GM10248 (cell line): ENCODE data around the gene TRDN.

ENCODE experiments used
- CTCF ChIA-PET: fragments of 300-600 bp; sonication (Branson Sonifier 250); formaldehyde crosslinking; extraction: SDS; loops from one replicate; lab custom pipeline; 2021; ENCODE audit warnings: antibody characterized with exemption; lab: Yijun Ruan, JAX
- POLR2A ChIA-PET: fragments of 350-650 bp; sonication (Branson Sonifier 250); formaldehyde crosslinking; extraction: SDS; loops from one replicate; lab custom pipeline; 2020; ENCODE audit warnings: antibody characterized with exemption; lab: Yijun Ruan, JAX
- DNase-seq: peaks from one replicate; pipeline ENCODE4 v3.0.0; 2012; ENCODE audit errors: extremely low spot score
- TF ChIP-seq, protein P1 (sequence below): IDR thresholded peaks from 2 replicates; pipeline ENCODE4 v1.5.1; 2012; ENCODE audit warnings: mild to moderate bottlenecking, low read depth; ENCODE audit errors: extremely low read depth, missing control alignments, control extremely low read depth

The TRDN gene

DNA sequence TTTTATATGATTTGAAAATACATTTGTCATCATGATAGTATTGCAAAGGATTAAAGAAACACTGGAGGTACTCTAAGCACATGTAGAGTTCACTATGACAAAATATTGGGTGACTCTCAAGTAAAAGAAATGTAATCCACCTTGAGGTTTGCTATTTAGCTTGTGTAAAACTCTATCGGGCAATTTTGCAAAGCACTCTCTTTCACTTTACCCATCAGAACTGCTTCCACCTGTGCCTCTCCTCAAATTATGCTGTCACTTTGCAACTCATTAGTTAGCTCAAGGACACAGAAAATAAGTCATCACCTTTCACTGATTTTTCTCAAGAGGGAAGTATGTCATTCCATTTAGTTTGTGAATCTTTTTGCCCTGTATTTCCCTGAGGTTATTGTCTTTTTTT, 14.0 kb downstream of the TRDN start:
- ChIA-PET CTCF (no interaction called here), POLR2A (no interaction called here)
- no peak for DNase-seq
- TF ChIP-seq, protein P1, sequence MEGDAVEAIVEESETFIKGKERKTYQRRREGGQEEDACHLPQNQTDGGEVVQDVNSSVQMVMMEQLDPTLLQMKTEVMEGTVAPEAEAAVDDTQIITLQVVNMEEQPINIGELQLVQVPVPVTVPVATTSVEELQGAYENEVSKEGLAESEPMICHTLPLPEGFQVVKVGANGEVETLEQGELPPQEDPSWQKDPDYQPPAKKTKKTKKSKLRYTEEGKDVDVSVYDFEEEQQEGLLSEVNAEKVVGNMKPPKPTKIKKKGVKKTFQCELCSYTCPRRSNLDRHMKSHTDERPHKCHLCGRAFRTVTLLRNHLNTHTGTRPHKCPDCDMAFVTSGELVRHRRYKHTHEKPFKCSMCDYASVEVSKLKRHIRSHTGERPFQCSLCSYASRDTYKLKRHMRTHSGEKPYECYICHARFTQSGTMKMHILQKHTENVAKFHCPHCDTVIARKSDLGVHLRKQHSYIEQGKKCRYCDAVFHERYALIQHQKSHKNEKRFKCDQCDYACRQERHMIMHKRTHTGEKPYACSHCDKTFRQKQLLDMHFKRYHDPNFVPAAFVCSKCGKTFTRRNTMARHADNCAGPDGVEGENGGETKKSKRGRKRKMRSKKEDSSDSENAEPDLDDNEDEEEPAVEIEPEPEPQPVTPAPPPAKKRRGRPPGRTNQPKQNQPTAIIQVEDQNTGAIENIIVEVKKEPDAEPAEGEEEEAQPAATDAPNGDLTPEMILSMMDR = no peak

- ChIA-PET POLR2A (no interaction called here), CTCF (no interaction called here)
- TF ChIP-seq, protein P1 = no peak
- DNase-seq = no peak
Observed at GRCh38 chr6:123619156-123619555, 17.6 kb downstream of the TRDN start.

- ChIA-PET POLR2A (no interaction called here), CTCF (interaction anchor here (0.7 kb wide), 1 partner anchor 10 kb away, joined by 3 read pairs; no protein-coding TSS in a partner anchor)
- TF ChIP-seq, protein P1 = no peak
- no peak for DNase-seq
Observed at GRCh38 chr6:123616942-123617341, 19.8 kb downstream of the TRDN start.

- POLR2A ChIA-PET = no interaction called here
- no peak for DNase-seq
- CTCF ChIA-PET = interaction anchor here (0.7 to 1.3 kb wide), 3 partner anchors 11 to 83 kb away, joined by 3 to 5 read pairs (median 4); no protein-coding TSS in a partner anchor
Observed at GRCh38 chr6:123616016-123616415, 20.7 kb downstream of the TRDN start.

GRCh38 chr6:123610779-123611178, 26.0 kb downstream of the TRDN start:
- DNase-seq = no peak
- ChIA-PET POLR2A (no interaction called here), CTCF (no interaction called here)
- TF ChIP-seq, protein P1 = no peak

More at GRCh38 chr6:123616016-123616415, 20.7 kb downstream of the TRDN start:
- TF ChIP-seq, protein P1 = no peak

DNA sequence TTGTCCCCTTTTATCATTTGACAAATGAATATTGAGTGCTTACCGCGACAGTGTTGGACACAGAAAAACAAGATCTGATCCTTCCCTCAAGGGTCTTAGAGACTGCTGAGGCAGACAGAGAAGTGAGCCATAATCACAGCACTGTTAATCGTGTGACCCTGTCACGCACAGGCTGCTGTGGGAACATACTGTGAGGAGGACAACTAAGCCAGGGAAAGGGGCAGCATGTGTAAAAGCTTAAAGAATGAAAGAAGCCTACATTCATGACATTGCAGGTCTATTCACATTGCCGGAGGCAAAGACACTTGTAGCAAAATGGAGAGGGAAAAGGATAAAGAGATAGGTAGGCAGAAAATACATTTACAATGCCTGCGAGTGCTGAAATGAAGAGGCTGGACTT, 32.7 kb downstream of the TRDN start:
- ChIA-PET POLR2A (no interaction called here), CTCF (no interaction called here)
- TF ChIP-seq, protein P1 = no peak
- DNase-seq = no peak
